Cardiac muscle cell (in vitro differentiated cells and primary cell): ENCODE measurements around the gene MRC2. TPM values are rescaled to one million over a fixed set of nuclear protein-coding genes. Genes with fewer than 3 reads are reported as not detected.

ENCODE experiments used
- DNase-seq, 2 donors: peaks; one replicate each; pipeline versions ENCODE4 v3.0.0 to v3.0.0-alpha.2; 2010 to 2017; ENCODE audit warnings: low read depth in 1 of 2, low spot score in 1 of 2
- H3K27ac ChIP-seq: fragments of 200-600 bp; sonication (generic); 2 replicates; pipeline ENCODE4 v1.5.1; 2016
- H3K27me3 ChIP-seq: fragments of 200-600 bp; sonication (generic); 2 replicates; pipeline ENCODE4 v1.6.0; 2016; ENCODE audit warnings: control low read depth
- H3K36me3 ChIP-seq: fragments of 200-600 bp; sonication (generic); 2 replicates; pipeline ENCODE4 v1.5.1; 2016; ENCODE audit warnings: control low read depth
- H3K4me1 ChIP-seq: fragments of 200-600 bp; sonication (generic); 2 replicates; pipeline ENCODE4 v1.8.1; 2017; ENCODE audit warnings: low read depth, mild to moderate bottlenecking, mixed run types
- H3K4me3 ChIP-seq: fragments of 200-600 bp; sonication (generic); 2 replicates; pipeline ENCODE4 v1.5.1; 2016; ENCODE audit warnings: mild to moderate bottlenecking
- H3K9me3 ChIP-seq: fragments of 200-600 bp; sonication (generic); 2 replicates; pipeline ENCODE4 v1.5.1; 2017; ENCODE audit warnings: low read depth, mild to moderate bottlenecking, control low read depth
- CTCF ChIP-seq: IDR thresholded peaks from 2 replicates; pipeline ENCODE4 v1.5.1; 2012; ENCODE audit warnings: low read depth, mild to moderate bottlenecking, low read length
- polyA plus RNA-seq: library from polyadenylated mRNA; unstranded; fragments of >200 nt; fragmentation: Nextera tagmentation; extraction: Ambion mirVana; gene quantifications from 2 replicates; pipeline ENCODE4 v1.2.1, GENCODE V29; 2016
- total RNA-seq: library from RNA; depleted of rRNA; stranded (reverse); fragments of >200 nt; gene quantifications from 2 replicates; pipeline ENCODE4 v1.2.3, GENCODE V29; 2016

The MRC2 gene
- total and polyA plus RNA-seq, 2 experiments from 2014 or later: 53.1 to 136 TPM

DNA sequence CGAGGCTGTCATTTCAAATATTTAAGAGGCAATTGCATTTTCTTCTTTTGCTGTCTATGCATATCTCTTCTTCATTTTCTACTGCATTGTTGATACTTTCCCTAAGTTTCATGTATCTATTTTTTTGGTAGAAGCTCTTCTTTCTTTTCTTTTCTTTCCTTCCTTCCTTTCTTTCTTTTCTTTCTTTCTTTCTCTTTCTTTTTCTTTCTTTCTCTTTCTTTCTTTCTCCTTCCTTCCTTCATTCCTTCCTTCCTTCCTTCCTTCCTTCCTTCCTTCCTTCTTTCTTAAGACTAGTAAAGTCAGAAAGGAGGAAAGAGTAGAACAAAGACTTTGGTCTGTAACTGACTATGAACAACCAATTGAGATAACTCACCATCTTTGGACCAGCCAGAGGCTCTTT is 33.9 kb downstream of the MRC2 start:
- no peak for TF ChIP-seq CTCF
- Histone ChIP-seq H3K36me3 (no peaks in the 10 kb centered on the region), H3K9me3 (no peaks in the 10 kb centered on the region), H3K4me3 (no peak overlapping the region), H3K4me1 (no peaks in the 10 kb centered on the region), H3K27me3 (no peaks in the 10 kb centered on the region), H3K27ac (no peak overlapping the region)
- DNase-seq: no peak

DNA sequence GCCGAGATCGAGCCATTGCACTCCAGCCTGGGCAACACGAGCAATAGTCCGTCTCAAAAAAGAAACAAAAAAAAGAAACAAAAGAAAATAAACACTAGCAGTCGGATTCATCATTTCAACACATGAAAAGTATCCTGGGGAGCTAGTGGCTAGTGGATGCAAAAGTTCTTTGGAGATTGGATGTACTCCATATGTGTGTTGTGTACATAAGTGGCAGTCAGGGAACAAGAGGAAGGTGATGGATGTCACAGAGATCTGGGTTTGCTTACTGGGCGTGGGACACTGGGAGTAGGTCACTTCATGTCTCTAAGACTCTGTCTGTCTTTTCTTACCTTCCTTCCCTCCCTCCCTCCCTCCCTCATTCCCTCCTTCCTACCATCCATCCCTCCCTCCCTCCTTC is 35.4 kb downstream of the MRC2 start:
- Histone ChIP-seq H3K27me3 (no peaks in the 10 kb centered on the region), H3K4me3 (no peak overlapping the region), H3K9me3 (no peaks in the 10 kb centered on the region), H3K36me3 (no peaks in the 10 kb centered on the region), H3K4me1 (no peaks in the 10 kb centered on the region), H3K27ac (no peak overlapping the region)
- TF ChIP-seq CTCF: no peak
- no peak for DNase-seq

DNA sequence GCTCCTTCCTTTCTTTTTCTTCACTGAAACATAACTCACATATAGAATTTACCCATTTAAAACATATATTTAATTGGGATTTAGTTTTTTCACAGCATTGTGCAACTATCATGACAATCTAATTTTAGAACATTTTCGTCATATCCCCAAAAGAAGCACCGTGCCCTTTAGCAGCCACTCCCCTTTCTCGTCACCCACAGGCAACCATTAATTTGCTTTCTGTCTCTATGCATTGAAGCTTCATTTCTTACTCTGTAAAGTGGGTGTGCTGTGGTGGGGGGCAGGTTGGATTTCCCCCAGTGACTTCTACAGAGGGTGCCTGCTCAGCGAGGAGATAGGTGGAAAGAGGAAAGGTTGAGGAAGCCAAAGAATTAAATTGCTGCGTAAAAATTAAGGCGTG is 35.8 kb downstream of the MRC2 start:
- Histone ChIP-seq H3K27ac (no peak overlapping the region), H3K4me1 (no peaks in the 10 kb centered on the region), H3K27me3 (no peaks in the 10 kb centered on the region), H3K9me3 (no peaks in the 10 kb centered on the region), H3K4me3 (no peak overlapping the region), H3K36me3 (no peaks in the 10 kb centered on the region)
- TF ChIP-seq CTCF: no peak
- DNase-seq: no peak

GRCh38 chr17:62664336-62665120 is 37.1 kb downstream of the MRC2 start:
- DNase-seq: no peak
- Histone ChIP-seq H3K36me3 (no peaks in the 10 kb centered on the region), H3K27ac (no peak overlapping the region), H3K4me3 (no peak overlapping the region), H3K9me3 (no peaks in the 10 kb centered on the region), H3K4me1 (no peaks in the 10 kb centered on the region), H3K27me3 (no peaks in the 10 kb centered on the region)
- TF ChIP-seq CTCF: no peak

- Histone ChIP-seq H3K4me3 (no peak overlapping the region), H3K27me3 (no peaks in the 10 kb centered on the region), H3K27ac (no peak overlapping the region), H3K9me3 (no peaks in the 10 kb centered on the region), H3K36me3 (no peaks in the 10 kb centered on the region), H3K4me1 (no peaks in the 10 kb centered on the region)
- DNase-seq: no peak
- no peak for TF ChIP-seq CTCF
Measured at GRCh38 chr17:62665599-62665998, 38.1 kb downstream of the MRC2 start.
